Hematopoietic multipotent progenitor cell treated with erythropoietin and hydrocortisone succinate and interleukin-3 and kit ligand, for 17 days (in vitro differentiated cells): ENCODE data around the gene PMVK.
A peak's percentile ranks its signal among the peaks of the same experiment; 100 is the strongest.

Source experiments
- DNase-seq: peaks from one replicate; pipeline ENCODE4 v3.0.0-alpha.2; 2015; ENCODE audit warnings: low spot score

Gene PMVK

GRCh38 chr1:154945962-154946850, 9.7 kb upstream of the PMVK start:
- no peak for DNase-seq

- no peak for DNase-seq
Observed at GRCh38 chr1:154945160-154945961, 8.8 kb upstream of the PMVK start.

GRCh38 chr1:154944401-154945159, 8.1 kb upstream of the PMVK start:
- no peak for DNase-seq

GRCh38 chr1:154943649-154944400, 7.3 kb upstream of the PMVK start:
- DNase-seq: peak; percentile 64

- no peak for DNase-seq
Observed at GRCh38 chr1:154941333-154942013, 5.0 kb upstream of the PMVK start.

GRCh38 chr1:154940651-154941194, 4.2 kb upstream of the PMVK start:
- no peak for DNase-seq

GRCh38 chr1:154940213-154940560, 3.7 kb upstream of the PMVK start:
- DNase-seq: no peak

GRCh38 chr1:154938604-154939399, 2.3 kb upstream of the PMVK start:
- no peak for DNase-seq

GRCh38 chr1:154937988-154938386, 1.5 kb upstream of the PMVK start:
- no peak for DNase-seq

GRCh38 chr1:154937085-154937987, 817 bp upstream of the PMVK start:
- DNase-seq: peak; percentile 95

GRCh38 chr1:154935749-154936554, 567 bp downstream of the PMVK start:
- no peak for DNase-seq

- no peak for DNase-seq
Observed at GRCh38 chr1:154934358-154934948, 2.1 kb downstream of the PMVK start.

GRCh38 chr1:154931940-154932487, 4.5 kb downstream of the PMVK start:
- DNase-seq: no peak

- no peak for DNase-seq
Observed at GRCh38 chr1:154926201-154926600, 10.3 kb downstream of the PMVK start.

GRCh38 chr1:154925335-154926170, 11.0 kb downstream of the PMVK start:
- DNase-seq: no peak

- DNase-seq: no peak
Observed at GRCh38 chr1:154923695-154924094, 12.8 kb downstream of the PMVK start.
